Measurements from ENCODE around the gene KISS1R. TPM values are rescaled to one million over a fixed set of nuclear protein-coding genes. Genes with fewer than 3 reads are reported as not detected.

Gene KISS1R
- total RNA-seq, 3 donors from 2014 or later, result 0.15 to 0.33 TPM; not detected in 1

DNA sequence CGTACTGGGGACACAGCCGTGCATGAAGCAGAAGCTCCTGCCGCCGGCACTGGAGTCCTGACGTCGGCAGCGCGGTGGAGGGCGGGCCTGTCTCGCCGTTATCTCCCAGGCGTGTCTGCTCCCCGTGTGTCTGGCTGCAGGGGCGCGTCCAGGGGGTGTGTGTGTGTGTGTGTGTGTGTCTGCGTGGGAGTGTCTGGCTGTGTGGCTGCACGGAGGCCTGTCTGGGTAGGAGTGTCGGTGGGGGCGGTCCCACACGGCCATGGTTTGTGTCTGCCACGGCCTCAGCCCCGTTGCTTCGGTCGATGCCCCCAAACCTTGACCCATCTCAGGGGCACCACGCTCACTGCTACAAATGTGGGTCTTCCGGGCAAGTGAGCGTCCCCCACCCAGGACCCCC is 27.0 kb downstream of the KISS1R start:
- H3K9me3 ChIP-seq, result no peaks in the 10 kb centered on the region
- H3K4me1 ChIP-seq, result peaks cover 0 to 5% of the 10 kb centered on the region in 2 donors
- H3K27ac ChIP-seq, result no peak overlapping the region
- no peak overlapping the region for H3K4me3 ChIP-seq
- H3K27me3 ChIP-seq, result no peaks in the 10 kb centered on the region
- no peak for DNase-seq (ENCODE audit: low spot score in 2 of 2)
- no peaks in the 10 kb centered on the region for H3K36me3 ChIP-seq
- intact Hi-C loops (cut with DNase I; ENCODE audit: low total_unique reads), result no loop called here
- TF ChIP-seq POLR2A (IDR thresholded peaks at IDR 0.05) (no peak), POLR2AphosphoS5 (IDR thresholded peaks at IDR 0.05) (no peak)
- TF ChIP-seq, protein P1, sequence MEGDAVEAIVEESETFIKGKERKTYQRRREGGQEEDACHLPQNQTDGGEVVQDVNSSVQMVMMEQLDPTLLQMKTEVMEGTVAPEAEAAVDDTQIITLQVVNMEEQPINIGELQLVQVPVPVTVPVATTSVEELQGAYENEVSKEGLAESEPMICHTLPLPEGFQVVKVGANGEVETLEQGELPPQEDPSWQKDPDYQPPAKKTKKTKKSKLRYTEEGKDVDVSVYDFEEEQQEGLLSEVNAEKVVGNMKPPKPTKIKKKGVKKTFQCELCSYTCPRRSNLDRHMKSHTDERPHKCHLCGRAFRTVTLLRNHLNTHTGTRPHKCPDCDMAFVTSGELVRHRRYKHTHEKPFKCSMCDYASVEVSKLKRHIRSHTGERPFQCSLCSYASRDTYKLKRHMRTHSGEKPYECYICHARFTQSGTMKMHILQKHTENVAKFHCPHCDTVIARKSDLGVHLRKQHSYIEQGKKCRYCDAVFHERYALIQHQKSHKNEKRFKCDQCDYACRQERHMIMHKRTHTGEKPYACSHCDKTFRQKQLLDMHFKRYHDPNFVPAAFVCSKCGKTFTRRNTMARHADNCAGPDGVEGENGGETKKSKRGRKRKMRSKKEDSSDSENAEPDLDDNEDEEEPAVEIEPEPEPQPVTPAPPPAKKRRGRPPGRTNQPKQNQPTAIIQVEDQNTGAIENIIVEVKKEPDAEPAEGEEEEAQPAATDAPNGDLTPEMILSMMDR (IDR thresholded peaks at IDR 0.05), result no peak

DNA sequence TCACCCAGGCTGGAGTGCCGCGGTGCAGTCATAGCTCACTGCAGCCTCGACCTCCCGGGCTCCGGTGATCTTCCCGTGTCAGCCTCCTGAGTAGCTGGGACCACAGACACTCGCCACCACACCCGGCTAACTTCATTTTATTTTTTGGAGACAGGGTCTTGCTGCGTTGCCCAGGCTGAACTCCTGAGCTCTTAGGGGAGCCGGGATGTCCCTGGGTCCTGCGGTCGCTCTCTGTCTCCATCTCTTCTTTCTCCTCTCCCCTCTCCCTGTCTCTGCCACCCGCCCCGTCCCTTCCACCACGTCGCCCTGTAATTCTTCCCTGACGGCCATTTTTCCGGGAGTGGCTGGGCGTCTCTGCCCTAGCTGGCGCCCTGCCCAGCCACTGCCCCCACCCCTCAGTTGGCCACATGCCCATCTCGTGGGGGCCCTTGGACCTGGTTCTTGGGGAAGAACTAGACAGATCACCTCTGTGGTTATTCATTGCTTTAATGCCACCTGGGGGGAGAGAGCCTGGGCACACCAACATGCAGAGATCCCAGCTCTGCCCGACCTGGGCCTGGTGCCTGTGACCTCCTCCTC is 27.6 kb downstream of the KISS1R start:
- no peak overlapping the region for H3K27ac ChIP-seq
- TF ChIP-seq POLR2AphosphoS5 (IDR thresholded peaks at IDR 0.05), result no peak
- no peak for DNase-seq (ENCODE audit: low spot score in 2 of 2)
- no peaks in the 10 kb centered on the region for H3K9me3 ChIP-seq
- H3K36me3 ChIP-seq, result no peaks in the 10 kb centered on the region
- peaks cover 0 to 5% of the 10 kb centered on the region in 2 donors for H3K4me1 ChIP-seq
- H3K27me3 ChIP-seq, result no peaks in the 10 kb centered on the region
- intact Hi-C loops (cut with DNase I; ENCODE audit: low total_unique reads), result no loop called here
- H3K4me3 ChIP-seq, result no peak overlapping the region

DNA sequence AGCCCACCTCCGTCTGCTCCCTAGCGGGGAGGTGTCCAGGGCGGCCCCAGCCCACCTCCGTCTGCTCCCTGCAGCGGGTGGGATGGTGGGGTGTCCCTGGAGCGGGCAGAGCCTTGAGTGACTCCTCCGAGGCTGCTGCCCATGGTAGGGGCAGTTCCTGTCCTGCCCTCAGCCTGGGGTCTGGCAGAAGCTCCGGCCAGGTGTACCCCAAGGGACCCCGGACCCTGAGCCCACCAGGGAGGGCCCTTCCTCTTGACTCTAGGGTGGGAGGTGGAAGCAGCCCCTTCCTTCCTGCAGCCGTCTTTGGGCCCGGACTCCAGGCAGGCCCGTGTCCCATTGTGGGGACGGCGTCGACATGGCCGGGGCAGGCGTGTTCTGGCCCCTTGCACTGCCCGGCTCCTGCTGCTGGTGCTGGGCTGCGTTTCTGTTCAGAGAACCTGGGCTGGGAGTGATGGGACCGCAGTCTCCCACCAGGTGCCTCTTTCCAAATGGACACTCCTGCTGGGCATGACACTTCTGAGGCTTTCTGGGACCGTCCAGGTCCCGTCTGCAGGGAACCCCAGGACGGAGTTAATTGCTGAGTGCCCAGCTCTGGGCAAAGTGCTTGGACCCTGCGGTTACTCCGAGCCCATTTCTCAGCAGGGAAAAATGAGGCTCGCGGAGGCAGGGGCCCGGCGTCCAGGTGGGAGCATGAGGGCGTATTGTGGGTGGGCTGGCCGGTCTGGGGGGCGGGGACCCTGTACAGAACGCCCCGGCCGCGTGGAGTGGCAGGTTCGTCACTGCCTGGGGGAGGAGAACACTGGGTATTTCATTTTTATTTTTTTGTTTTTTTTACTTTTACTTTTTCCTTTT is 28.5 kb downstream of the KISS1R start:
- Histone ChIP-seq H3K36me3 (no peaks in the 10 kb centered on the region), H3K9me3 (no peaks in the 10 kb centered on the region), H3K27me3 (no peaks in the 10 kb centered on the region), H3K27ac (no peak overlapping the region), H3K4me3 (no peak overlapping the region), H3K4me1 (peaks cover 0 to 5% of the 10 kb centered on the region in 2 donors)
- TF ChIP-seq POLR2AphosphoS5 (IDR thresholded peaks at IDR 0.05), result no peak
- TF ChIP-seq, protein P1 (IDR thresholded peaks at IDR 0.05), result no peak
- intact Hi-C loops (cut with DNase I; ENCODE audit: low total_unique reads), result no loop called here
- no peak for DNase-seq (ENCODE audit: low spot score in 2 of 2)

DNA sequence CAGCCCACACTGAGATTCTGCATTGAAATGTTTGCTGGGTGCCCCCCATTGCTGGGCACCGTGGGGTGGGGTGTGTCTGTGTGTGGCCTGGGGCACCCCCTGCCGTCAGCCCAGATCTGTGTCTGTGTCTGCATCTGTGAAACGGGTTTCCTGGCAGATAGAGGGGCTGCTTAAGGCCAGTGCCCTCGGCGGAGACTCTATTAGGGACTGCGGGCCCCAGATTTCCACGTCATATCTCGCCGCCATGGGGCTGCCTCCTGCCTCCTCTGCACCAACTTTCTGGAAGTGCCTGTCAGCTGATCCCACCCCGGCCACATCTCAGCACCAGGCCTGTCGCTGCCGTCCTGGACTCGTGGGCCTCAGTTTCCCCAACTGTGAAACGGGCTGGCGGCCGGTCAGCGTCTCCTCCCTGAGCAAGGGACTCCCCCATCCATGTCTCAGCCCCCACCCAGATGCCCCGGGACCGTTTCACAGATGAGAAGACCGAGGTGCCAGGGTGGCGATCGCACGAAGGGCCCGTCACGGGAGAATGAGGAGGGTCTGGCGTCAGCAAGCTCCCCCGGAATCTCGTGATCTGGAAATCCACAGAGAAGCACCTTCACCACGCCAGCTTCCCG is 30.1 kb downstream of the KISS1R start:
- intact Hi-C loops (cut with DNase I; ENCODE audit: low total_unique reads), result no loop called here

DNA sequence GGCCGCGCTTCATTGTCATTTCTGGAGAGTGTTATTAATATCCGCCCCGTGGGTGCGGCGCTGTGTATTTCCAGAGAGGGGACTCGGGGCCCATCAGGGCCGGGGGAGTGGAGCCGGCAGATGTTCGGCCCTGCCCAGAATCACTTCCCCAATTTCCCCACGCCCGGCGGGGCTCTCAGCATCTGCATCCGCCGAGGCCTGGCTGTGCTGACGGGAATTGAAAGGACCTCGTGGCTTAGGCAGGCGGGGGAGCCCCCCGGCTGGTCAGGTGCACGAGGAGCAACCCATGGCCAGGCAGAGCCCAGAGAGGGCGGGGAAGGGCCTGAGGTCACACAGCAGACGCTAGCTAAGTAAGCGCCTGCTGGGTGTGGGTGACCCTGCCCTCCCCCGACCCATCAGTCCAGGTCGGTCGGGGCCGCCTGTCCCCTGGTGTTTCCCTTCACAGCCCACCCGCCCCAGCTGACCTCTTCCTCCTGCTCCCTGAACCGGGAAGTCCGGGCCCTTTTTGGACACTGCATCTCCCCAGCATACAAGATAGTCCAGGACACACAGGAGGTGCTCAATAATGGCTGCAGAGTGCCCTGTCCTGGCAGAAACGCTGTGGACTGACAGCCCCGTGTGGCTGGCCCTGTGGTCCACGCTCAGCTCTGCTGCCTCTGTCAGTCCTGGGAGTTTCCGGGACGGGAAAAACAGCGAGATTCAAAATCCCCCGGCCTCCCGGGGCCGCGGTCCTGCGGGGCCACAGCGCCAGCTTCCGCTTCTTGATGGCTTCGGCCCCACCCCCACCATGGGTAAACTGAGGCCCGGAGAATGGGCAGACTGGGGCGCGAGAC is 30.8 kb downstream of the KISS1R start:
- intact Hi-C loops (cut with DNase I; ENCODE audit: low total_unique reads), result no loop called here
- no peak overlapping the region for H3K27ac ChIP-seq
- H3K4me3 ChIP-seq, result no peak overlapping the region
- no peaks in the 10 kb centered on the region for H3K9me3 ChIP-seq
- H3K27me3 ChIP-seq, result no peaks in the 10 kb centered on the region
- no peaks in the 10 kb centered on the region for H3K36me3 ChIP-seq
- TF ChIP-seq, protein P1 (IDR thresholded peaks at IDR 0.05), result no peak
- TF ChIP-seq POLR2AphosphoS5 (IDR thresholded peaks at IDR 0.05), result peak in 1 of 3 donors; percentile 53
- H3K4me1 ChIP-seq, result peaks cover 0 to 4% of the 10 kb centered on the region in 2 donors
- no peak for DNase-seq (ENCODE audit: low spot score in 2 of 2)

More for the DNA sequence above, 30.1 kb downstream of the KISS1R start:
- no peaks in the 10 kb centered on the region for H3K4me1 ChIP-seq
- H3K36me3 ChIP-seq, result no peaks in the 10 kb centered on the region
- TF ChIP-seq, protein P1 (IDR thresholded peaks at IDR 0.05), result no peak
- TF ChIP-seq POLR2AphosphoS5 (IDR thresholded peaks at IDR 0.05) (no peak), POLR2A (IDR thresholded peaks at IDR 0.05) (no peak)
- no peak overlapping the region for H3K27ac ChIP-seq
- no peak overlapping the region for H3K4me3 ChIP-seq
- no peaks in the 10 kb centered on the region for H3K9me3 ChIP-seq
- H3K27me3 ChIP-seq, result no peaks in the 10 kb centered on the region
- DNase-seq (ENCODE audit: low spot score in 2 of 2), result no peak
